WTC11 (cell line): ENCODE measurements around the gene SCN8A.

Experiments used
- ETV6 ChIP-seq: sonication (generic); formaldehyde crosslinking; IDR thresholded peaks from 2 replicates; pipeline ENCODE4 v1.8.1; 2022; ENCODE audit warnings: mild to moderate bottlenecking, missing genetic modification reagents
- GRHL2 ChIP-seq: fragments of 250-450 bp; sonication (Bioruptor Pico); IDR thresholded peaks from 2 replicates; pipeline ENCODE4 v1.8.0; 2022; ENCODE audit warnings: mild to moderate bottlenecking, moderate library complexity; ENCODE audit not compliant: insufficient replicate concordance, severe bottlenecking
- JAZF1 ChIP-seq: fragments of 250-450 bp; sonication (Bioruptor Pico); IDR thresholded peaks from 2 replicates; pipeline ENCODE4 v1.9.0; 2021; ENCODE audit warnings: moderate library complexity, mild to moderate bottlenecking, inconsistent platforms
- NR3C1 ChIP-seq: sonication (generic); formaldehyde crosslinking; conservative IDR thresholded peaks from 2 replicates; pipeline ENCODE4 v1.8.1; 2023; ENCODE audit warnings: low read depth, mild to moderate bottlenecking, missing genetic modification reagents
- TP53 ChIP-seq: sonication (generic); formaldehyde crosslinking; IDR thresholded peaks from 2 replicates; pipeline ENCODE4 v1.8.1; 2023; ENCODE audit warnings: mild to moderate bottlenecking, missing genetic modification reagents
- ZBTB21 ChIP-seq: sonication (generic); formaldehyde crosslinking; IDR thresholded peaks from 2 replicates; pipeline ENCODE4 v1.8.1; 2023; ENCODE audit warnings: mild to moderate bottlenecking, missing genetic modification reagents, borderline replicate concordance
- ZNF121 ChIP-seq: sonication (generic); formaldehyde crosslinking; IDR thresholded peaks from 2 replicates; pipeline ENCODE4 v1.8.0; 2023; ENCODE audit warnings: missing genetic modification reagents
- ZNF416 ChIP-seq: fragments of 250-450 bp; sonication (Bioruptor Pico); IDR thresholded peaks from 2 replicates; pipeline ENCODE4 v1.9.0; 2021; ENCODE audit warnings: mild to moderate bottlenecking, inconsistent platforms
- ZNF671 ChIP-seq: fragments of 250-450 bp; sonication (Bioruptor Pico); IDR thresholded peaks from 2 replicates; pipeline ENCODE4 v1.8.0; 2021; ENCODE audit warnings: mild to moderate bottlenecking
- TF ChIP-seq, protein P1 (sequence below): fragments of 200-600 bp; IDR thresholded peaks from 2 replicates; pipeline ENCODE4 v1.8.0; 2022; ENCODE audit warnings: antibody characterized with exemption
- TF ChIP-seq, protein P2 (sequence below): sonication (generic); formaldehyde crosslinking; IDR thresholded peaks from 2 replicates; pipeline ENCODE4 v1.8.0; 2022; ENCODE audit warnings: mild to moderate bottlenecking, missing genetic modification reagents
- TF ChIP-seq, protein P3 (sequence below): sonication (generic); formaldehyde crosslinking; IDR thresholded peaks from 2 replicates; pipeline ENCODE4 v1.8.1; 2023; ENCODE audit warnings: mild to moderate bottlenecking, missing genetic modification reagents
- TF ChIP-seq, protein P4 (sequence below): sonication (generic); formaldehyde crosslinking; IDR thresholded peaks from 2 replicates; pipeline ENCODE4 v1.8.0; 2022; ENCODE audit warnings: mild to moderate bottlenecking, missing genetic modification reagents

DNA sequence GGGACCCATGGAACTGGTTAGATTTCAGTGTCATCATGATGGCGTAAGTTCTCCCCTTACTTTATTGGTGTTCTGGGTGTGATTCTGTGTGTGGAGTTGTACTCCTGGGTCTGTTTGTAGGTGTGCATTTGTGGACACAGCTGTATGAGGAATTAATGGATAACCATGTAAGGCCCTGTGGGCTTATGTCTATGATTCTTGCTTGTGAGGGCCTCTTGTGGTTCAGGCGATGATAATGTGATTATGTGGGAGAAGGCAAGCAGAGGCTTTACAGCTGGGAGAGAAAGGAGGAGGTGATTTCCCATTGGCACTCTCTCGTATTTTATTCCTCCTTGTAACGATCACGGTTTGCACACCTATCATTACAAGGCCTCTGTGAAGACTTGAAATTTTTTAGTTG lies 96.1 kb downstream of the SCN8A start:
- TF ChIP-seq GRHL2 (CRISPR knock-in tag) (no peak), ZNF416 (CRISPR knock-in tag) (no peak), JAZF1 (CRISPR knock-in tag) (no peak), ETV6 (CRISPR knock-in tag) (no peak), TP53 (CRISPR knock-in tag) (no peak), ZNF671 (CRISPR knock-in tag) (no peak), ZBTB21 (CRISPR knock-in tag) (no peak), ZNF121 (CRISPR knock-in tag) (no peak), NR3C1 (no peak)
- TF ChIP-seq, protein P1, sequence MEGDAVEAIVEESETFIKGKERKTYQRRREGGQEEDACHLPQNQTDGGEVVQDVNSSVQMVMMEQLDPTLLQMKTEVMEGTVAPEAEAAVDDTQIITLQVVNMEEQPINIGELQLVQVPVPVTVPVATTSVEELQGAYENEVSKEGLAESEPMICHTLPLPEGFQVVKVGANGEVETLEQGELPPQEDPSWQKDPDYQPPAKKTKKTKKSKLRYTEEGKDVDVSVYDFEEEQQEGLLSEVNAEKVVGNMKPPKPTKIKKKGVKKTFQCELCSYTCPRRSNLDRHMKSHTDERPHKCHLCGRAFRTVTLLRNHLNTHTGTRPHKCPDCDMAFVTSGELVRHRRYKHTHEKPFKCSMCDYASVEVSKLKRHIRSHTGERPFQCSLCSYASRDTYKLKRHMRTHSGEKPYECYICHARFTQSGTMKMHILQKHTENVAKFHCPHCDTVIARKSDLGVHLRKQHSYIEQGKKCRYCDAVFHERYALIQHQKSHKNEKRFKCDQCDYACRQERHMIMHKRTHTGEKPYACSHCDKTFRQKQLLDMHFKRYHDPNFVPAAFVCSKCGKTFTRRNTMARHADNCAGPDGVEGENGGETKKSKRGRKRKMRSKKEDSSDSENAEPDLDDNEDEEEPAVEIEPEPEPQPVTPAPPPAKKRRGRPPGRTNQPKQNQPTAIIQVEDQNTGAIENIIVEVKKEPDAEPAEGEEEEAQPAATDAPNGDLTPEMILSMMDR = no peak
- TF ChIP-seq, protein P2, sequence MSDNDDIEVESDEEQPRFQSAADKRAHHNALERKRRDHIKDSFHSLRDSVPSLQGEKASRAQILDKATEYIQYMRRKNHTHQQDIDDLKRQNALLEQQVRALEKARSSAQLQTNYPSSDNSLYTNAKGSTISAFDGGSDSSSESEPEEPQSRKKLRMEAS (CRISPR knock-in tag) = no peak
- TF ChIP-seq, protein P3, sequence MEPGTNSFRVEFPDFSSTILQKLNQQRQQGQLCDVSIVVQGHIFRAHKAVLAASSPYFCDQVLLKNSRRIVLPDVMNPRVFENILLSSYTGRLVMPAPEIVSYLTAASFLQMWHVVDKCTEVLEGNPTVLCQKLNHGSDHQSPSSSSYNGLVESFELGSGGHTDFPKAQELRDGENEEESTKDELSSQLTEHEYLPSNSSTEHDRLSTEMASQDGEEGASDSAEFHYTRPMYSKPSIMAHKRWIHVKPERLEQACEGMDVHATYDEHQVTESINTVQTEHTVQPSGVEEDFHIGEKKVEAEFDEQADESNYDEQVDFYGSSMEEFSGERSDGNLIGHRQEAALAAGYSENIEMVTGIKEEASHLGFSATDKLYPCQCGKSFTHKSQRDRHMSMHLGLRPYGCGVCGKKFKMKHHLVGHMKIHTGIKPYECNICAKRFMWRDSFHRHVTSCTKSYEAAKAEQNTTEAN (CRISPR knock-in tag) = no peak
- TF ChIP-seq, protein P4, sequence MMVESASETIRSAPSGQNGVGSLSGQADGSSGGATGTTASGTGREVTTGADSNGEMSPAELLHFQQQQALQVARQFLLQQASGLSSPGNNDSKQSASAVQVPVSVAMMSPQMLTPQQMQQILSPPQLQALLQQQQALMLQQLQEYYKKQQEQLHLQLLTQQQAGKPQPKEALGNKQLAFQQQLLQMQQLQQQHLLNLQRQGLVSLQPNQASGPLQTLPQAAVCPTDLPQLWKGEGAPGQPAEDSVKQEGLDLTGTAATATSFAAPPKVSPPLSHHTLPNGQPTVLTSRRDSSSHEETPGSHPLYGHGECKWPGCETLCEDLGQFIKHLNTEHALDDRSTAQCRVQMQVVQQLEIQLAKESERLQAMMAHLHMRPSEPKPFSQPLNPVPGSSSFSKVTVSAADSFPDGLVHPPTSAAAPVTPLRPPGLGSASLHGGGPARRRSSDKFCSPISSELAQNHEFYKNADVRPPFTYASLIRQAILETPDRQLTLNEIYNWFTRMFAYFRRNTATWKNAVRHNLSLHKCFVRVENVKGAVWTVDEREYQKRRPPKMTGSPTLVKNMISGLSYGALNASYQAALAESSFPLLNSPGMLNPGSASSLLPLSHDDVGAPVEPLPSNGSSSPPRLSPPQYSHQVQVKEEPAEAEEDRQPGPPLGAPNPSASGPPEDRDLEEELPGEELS = no peak
